ENCODE measurements around the gene FOXO1.
A peak's percentile ranks its signal among the peaks of the same experiment; 100 is the strongest.

FOXO1 gene

DNA sequence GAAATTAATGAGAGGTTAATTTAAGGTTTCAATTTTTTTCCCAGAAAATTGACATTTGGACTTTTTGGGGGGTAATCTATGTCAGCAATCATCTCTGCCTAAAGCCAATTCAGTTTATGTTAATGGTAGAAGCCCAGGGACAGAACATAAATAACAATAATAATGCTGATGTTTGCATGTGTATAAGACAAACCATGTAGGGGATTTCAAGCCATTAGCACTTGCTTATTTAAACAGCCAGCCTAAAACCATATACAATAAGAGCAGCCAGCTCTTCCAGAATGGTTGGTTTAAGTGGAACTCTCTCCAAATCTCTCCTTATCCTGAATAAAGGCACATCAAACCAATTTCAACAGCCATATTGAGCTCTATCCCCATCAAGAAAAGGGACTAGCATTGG lies 7.0 kb upstream of the FOXO1 start:
- TF ChIP-seq YY1 (IDR thresholded peaks at IDR 0.05; ENCODE audit: insufficient read depth, insufficient read length) = no peak
- TF ChIP-seq SUZ12 (IDR thresholded peaks at IDR 0.05; ENCODE audit: extremely low read depth, insufficient read depth, insufficient read length) = no peak
- no peak for TF ChIP-seq ZNF274 (IDR thresholded peaks at IDR 0.05; ENCODE audit: low read depth, low read length)
- DNase-seq (ENCODE audit: low read depth, low spot score) = no peak
- Histone ChIP-seq H3K4me1 (ENCODE audit: insufficient read depth, insufficient read length) (no peaks in the 10 kb centered on the region), H3K9me3 (ENCODE audit: insufficient read depth, low read length) (no peaks in the 10 kb centered on the region), H3K4me3 (ENCODE audit: insufficient read length, low read depth) (no peak overlapping the region), H3K27me3 (ENCODE audit: insufficient read depth, insufficient read length) (no peaks in the 10 kb centered on the region), H3K36me3 (ENCODE audit: insufficient read depth, insufficient read length, low read length) (no peaks in the 10 kb centered on the region), H3K9ac (ENCODE audit: insufficient read length, low read depth) (no peak overlapping the region)

DNA sequence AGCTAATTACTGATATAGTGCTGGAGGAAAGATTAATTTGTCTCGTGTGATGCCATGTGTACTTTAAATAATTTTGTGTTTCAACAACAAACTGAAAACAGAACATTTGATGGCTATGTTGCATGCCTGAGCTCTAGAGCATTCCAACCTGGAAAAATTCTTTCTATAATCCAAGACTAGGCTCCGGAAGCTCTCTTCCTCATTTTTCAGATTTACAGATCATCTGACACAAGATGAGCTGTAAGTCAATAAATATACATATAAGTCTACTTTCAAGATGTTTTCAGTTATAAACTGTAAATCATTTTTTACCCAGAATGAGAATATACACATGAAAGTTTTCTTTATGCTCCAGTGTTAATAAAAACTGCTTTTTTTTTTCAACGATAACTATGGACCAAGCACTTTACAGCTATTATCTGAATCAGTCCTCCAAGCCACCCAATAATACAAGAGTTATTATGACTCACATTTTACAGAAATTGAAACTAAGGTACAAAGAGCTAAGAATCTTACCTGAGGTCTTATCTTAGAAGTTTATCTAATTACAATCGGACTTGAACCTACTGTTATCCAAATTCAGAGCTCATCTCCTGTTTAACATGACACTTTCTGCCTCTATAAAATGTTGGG lies 6.4 kb upstream of the FOXO1 start:
- no peak overlapping the region for H3K4me3 ChIP-seq (ENCODE audit: insufficient read length, low read depth)
- peaks cover 1% of the 10 kb centered on the region for H3K27me3 ChIP-seq (ENCODE audit: insufficient read depth, insufficient read length)
- no peaks in the 10 kb centered on the region for H3K36me3 ChIP-seq (ENCODE audit: insufficient read depth, insufficient read length, low read length)
- H3K4me1 ChIP-seq (ENCODE audit: insufficient read depth, insufficient read length) = no peaks in the 10 kb centered on the region
- TF ChIP-seq ZNF274 (IDR thresholded peaks at IDR 0.05; ENCODE audit: low read depth, low read length) (no peak), YY1 (IDR thresholded peaks at IDR 0.05; ENCODE audit: insufficient read depth, insufficient read length) (no peak), SUZ12 (IDR thresholded peaks at IDR 0.05; ENCODE audit: extremely low read depth, insufficient read depth, insufficient read length) (no peak)
- H3K9ac ChIP-seq (ENCODE audit: insufficient read length, low read depth) = no peak overlapping the region
- no peak for DNase-seq (ENCODE audit: low read depth, low spot score)
- no peaks in the 10 kb centered on the region for H3K9me3 ChIP-seq (ENCODE audit: insufficient read depth, low read length)

DNA sequence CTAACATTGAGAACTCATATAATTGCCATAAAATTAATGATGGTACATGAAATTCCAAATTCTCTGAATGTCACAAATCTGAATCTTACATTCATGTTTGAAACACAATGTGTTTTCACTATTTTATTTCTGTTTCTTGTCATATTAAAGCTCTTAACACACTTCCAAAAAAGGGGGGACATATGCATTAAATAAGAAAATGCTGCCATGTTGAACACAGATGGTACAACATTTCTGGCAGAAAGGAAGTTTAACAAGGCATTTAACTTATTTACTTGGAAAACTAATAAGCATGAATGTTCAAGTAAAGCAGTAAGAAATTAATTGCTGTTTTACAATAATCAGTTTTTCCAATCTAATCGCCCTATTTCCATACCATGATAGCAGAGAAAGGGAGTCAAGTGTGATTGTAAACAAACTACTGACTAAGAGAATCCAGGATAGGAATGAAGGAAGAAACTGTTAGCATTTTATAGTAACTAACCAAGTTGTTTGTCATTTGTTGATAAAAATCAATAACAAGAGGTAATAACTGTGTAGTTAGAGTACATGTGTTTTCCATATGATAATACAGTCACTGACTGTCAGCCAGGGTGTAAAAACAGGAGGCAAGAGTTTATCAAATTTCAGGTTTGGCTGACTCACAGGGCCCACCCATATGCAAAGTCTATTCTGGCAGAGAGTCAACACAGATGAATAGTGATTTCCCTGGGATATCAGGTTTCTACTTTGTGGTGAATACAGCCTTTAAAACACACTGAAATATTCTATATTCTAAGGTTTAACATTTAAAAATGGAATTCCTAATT lies 5.7 kb upstream of the FOXO1 start:
- no peak overlapping the region for H3K4me3 ChIP-seq (ENCODE audit: insufficient read length, low read depth)
- H3K36me3 ChIP-seq (ENCODE audit: insufficient read depth, insufficient read length, low read length) = no peaks in the 10 kb centered on the region
- H3K9ac ChIP-seq (ENCODE audit: insufficient read length, low read depth) = peak overlapping the region; percentile 8
- no peak for DNase-seq (ENCODE audit: low read depth, low spot score)
- H3K4me1 ChIP-seq (ENCODE audit: insufficient read depth, insufficient read length) = no peaks in the 10 kb centered on the region
- H3K9me3 ChIP-seq (ENCODE audit: insufficient read depth, low read length) = no peaks in the 10 kb centered on the region
- peaks cover 7% of the 10 kb centered on the region for H3K27me3 ChIP-seq (ENCODE audit: insufficient read depth, insufficient read length)
- TF ChIP-seq YY1 (IDR thresholded peaks at IDR 0.05; ENCODE audit: insufficient read depth, insufficient read length) = no peak
- no peak for TF ChIP-seq SUZ12 (IDR thresholded peaks at IDR 0.05; ENCODE audit: extremely low read depth, insufficient read depth, insufficient read length)
- TF ChIP-seq ZNF274 (IDR thresholded peaks at IDR 0.05; ENCODE audit: low read depth, low read length) = no peak

DNA sequence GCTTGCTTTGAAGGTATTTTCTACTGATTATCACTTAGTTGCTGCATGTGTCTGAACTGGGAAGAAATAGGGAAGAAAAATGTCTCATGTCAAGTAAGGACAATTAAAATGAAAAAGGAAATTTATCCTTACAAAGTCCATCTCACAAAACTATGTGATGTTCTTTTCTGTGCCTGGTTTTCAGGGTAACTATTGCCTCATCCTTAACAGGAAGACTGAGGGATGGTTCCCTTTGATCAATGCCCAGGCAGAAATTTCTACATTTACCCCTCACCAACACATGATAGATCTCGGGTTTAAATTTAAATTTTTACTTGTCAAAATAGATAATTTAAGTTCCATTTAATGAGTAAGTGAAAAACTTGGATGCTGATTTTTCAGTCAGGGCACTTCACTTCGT lies 3.9 kb upstream of the FOXO1 start:
- H3K9me3 ChIP-seq (ENCODE audit: insufficient read depth, low read length) = no peaks in the 10 kb centered on the region
- no peak overlapping the region for H3K9ac ChIP-seq (ENCODE audit: insufficient read length, low read depth)
- H3K4me3 ChIP-seq (ENCODE audit: insufficient read length, low read depth) = no peak overlapping the region
- no peaks in the 10 kb centered on the region for H3K36me3 ChIP-seq (ENCODE audit: insufficient read depth, insufficient read length, low read length)
- no peak for DNase-seq (ENCODE audit: low read depth, low spot score)
- no peaks in the 10 kb centered on the region for H3K4me1 ChIP-seq (ENCODE audit: insufficient read depth, insufficient read length)
- H3K27me3 ChIP-seq (ENCODE audit: insufficient read depth, insufficient read length) = peaks cover 7% of the 10 kb centered on the region
- TF ChIP-seq SUZ12 (IDR thresholded peaks at IDR 0.05; ENCODE audit: extremely low read depth, insufficient read depth, insufficient read length) (no peak), ZNF274 (IDR thresholded peaks at IDR 0.05; ENCODE audit: low read depth, low read length) (no peak), YY1 (IDR thresholded peaks at IDR 0.05; ENCODE audit: insufficient read depth, insufficient read length) (no peak)

DNA sequence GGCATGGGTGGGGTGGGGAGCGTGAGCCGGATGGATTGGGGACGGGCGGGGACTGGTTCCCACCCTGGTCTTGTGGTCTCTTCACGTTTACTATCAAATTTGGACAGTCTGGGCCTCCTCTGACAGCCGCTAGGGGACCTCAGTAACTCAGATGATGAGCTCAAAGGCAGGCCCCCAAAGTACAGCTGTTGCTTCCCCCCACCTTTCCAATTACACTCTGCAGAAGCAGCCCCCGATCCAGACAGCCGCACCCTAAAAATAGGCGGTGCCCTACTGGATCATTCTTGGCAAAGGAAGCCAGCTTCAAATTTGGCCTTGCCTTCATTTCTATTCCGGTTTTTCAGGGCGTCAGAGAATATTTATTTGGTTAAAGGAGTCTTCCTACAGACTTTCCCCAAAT lies 1.9 kb upstream of the FOXO1 start:
- no peak for DNase-seq (ENCODE audit: low read depth, low spot score)
- no peak overlapping the region for H3K4me3 ChIP-seq (ENCODE audit: insufficient read length, low read depth)

DNA sequence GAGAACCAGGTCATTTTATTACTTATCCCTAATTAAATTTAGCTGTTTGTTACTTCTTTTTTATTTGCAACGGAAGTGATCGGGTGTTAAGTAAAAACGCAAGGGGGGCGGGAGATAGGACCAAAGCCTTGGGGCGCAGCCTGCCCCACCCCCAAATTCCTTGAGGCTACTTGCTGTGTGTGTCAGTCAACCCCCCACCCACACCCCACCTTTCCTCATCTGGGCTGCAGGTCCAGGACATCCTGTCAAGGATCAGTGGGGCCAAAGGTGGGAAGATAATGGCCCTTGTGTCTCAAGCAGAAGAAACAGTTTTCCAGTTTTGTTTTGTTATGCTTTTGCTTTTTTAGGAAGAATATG lies 1.2 kb upstream of the FOXO1 start:
- Histone ChIP-seq H3K36me3 (ENCODE audit: insufficient read depth, insufficient read length, low read length) (no peaks in the 10 kb centered on the region), H3K9me3 (ENCODE audit: insufficient read depth, low read length) (no peaks in the 10 kb centered on the region), H3K4me1 (ENCODE audit: insufficient read depth, insufficient read length) (peaks cover 2% of the 10 kb centered on the region), H3K27me3 (ENCODE audit: insufficient read depth, insufficient read length) (peaks cover 7% of the 10 kb centered on the region), H3K4me3 (ENCODE audit: insufficient read length, low read depth) (peak overlapping the region; percentile 43), H3K9ac (ENCODE audit: insufficient read length, low read depth) (peak overlapping the region; percentile 61)
- TF ChIP-seq SUZ12 (IDR thresholded peaks at IDR 0.05; ENCODE audit: extremely low read depth, insufficient read depth, insufficient read length) (no peak), YY1 (IDR thresholded peaks at IDR 0.05; ENCODE audit: insufficient read depth, insufficient read length) (no peak), ZNF274 (IDR thresholded peaks at IDR 0.05; ENCODE audit: low read depth, low read length) (no peak)
- DNase-seq (ENCODE audit: low read depth, low spot score) = no peak

More for the DNA sequence above, 1.9 kb upstream of the FOXO1 start:
- Histone ChIP-seq H3K9me3 (ENCODE audit: insufficient read depth, low read length) (no peaks in the 10 kb centered on the region), H3K36me3 (ENCODE audit: insufficient read depth, insufficient read length, low read length) (no peaks in the 10 kb centered on the region), H3K9ac (ENCODE audit: insufficient read length, low read depth) (no peak overlapping the region), H3K27me3 (ENCODE audit: insufficient read depth, insufficient read length) (peaks cover 7% of the 10 kb centered on the region), H3K4me1 (ENCODE audit: insufficient read depth, insufficient read length) (peaks cover 2% of the 10 kb centered on the region)
- TF ChIP-seq YY1 (IDR thresholded peaks at IDR 0.05; ENCODE audit: insufficient read depth, insufficient read length) (no peak), SUZ12 (IDR thresholded peaks at IDR 0.05; ENCODE audit: extremely low read depth, insufficient read depth, insufficient read length) (no peak), ZNF274 (IDR thresholded peaks at IDR 0.05; ENCODE audit: low read depth, low read length) (no peak)

DNA sequence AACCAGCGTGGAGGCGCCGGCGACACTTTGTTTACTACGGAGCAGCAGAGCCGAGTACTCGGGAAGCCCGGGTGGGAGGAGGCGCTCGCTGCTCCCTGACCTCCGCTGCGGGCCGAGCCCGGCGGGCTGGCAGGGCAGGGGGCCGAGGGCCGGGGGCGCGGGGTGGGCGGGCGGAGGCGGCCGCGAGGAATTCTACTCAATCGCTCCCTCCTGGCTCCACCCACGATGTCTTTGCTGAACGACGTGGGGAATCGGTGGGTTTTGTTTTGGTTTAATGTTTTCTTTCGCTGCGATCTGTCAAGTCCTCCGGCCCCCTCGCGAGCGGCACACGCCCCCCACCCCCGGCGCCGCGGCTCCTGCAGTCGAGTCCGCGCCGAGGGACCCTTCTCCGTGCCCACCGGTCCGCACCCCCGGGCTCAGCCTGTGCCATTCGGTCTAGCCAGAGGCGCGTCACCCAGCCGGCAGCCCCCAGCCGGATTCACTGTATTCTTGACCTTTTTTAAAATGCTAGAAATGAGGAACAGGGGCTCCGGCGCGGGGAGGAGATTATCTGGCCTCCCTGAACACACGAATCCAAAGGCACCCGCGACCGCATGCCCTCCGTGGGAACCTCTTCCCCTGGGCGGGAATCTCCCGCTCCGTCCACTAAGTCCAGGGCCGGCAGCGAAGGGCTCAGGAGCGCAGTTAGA lies 636 bp upstream of the FOXO1 start:
- no peaks in the 10 kb centered on the region for H3K9me3 ChIP-seq (ENCODE audit: insufficient read depth, low read length)
- no peak for DNase-seq (ENCODE audit: low read depth, low spot score)
- H3K27me3 ChIP-seq (ENCODE audit: insufficient read depth, insufficient read length) = peaks cover 7% of the 10 kb centered on the region
- no peaks in the 10 kb centered on the region for H3K36me3 ChIP-seq (ENCODE audit: insufficient read depth, insufficient read length, low read length)
- H3K9ac ChIP-seq (ENCODE audit: insufficient read length, low read depth) = peak overlapping the region; percentile 61
- TF ChIP-seq SUZ12 (IDR thresholded peaks at IDR 0.05; ENCODE audit: extremely low read depth, insufficient read depth, insufficient read length) = no peak
- TF ChIP-seq ZNF274 (IDR thresholded peaks at IDR 0.05; ENCODE audit: low read depth, low read length) = no peak
- TF ChIP-seq YY1 (IDR thresholded peaks at IDR 0.05; ENCODE audit: insufficient read depth, insufficient read length) = no peak
- peaks cover 2% of the 10 kb centered on the region for H3K4me1 ChIP-seq (ENCODE audit: insufficient read depth, insufficient read length)
- H3K4me3 ChIP-seq (ENCODE audit: insufficient read length, low read depth) = peak overlapping the region; percentile 43
